ENCODE measurements around the gene CCBE1. TPM values are rescaled to one million over a fixed set of nuclear protein-coding genes. Genes with fewer than 3 reads are reported as not detected.
"Not testable (repeated sequence)": the region's sequence is repeated elsewhere in the genome, so short reads cannot be mapped to it uniquely, and the experiment has no call there.

CCBE1 gene
- total RNA-seq, 2 donors from 2014 or later: not detected

GRCh38 chr18:59686260-59686659, 11.0 kb downstream of the CCBE1 start:
- H3K4me3 Mint-ChIP-seq: no peak overlapping the region
- DNase-seq (ENCODE audit: low spot score): no peak
- H3K9me3 Mint-ChIP-seq: no peaks in the 10 kb centered on the region
- no peak for ATAC-seq
- no peaks in the 10 kb centered on the region for H3K27me3 Mint-ChIP-seq
- no peaks in the 10 kb centered on the region for H3K4me1 Mint-ChIP-seq (ENCODE audit: low read depth in 2 of 2)
- no peak overlapping the region for H3K27ac Mint-ChIP-seq
- no peaks in the 10 kb centered on the region for H3K36me3 Mint-ChIP-seq

DNA sequence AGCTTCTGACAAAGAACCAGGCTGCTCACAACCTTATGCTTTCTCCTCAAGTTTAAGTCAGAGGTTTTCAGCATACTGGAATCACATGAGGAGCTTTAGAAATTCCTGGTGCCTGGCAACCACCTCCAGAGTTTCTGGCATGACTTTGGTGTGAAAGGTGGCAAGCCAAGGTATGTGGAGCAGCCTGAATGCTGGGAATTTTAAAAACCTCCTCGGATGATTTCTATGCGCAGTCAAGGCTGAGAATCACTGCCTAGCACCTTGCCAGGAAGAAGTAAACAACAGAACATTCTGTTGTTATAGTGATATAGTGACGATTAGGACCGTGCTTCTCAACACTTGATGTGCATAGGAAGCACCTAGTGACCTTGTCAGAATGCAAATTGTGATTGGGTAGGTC, 11.7 kb downstream of the CCBE1 start:
- H3K27me3 Mint-ChIP-seq: no peaks in the 10 kb centered on the region
- H3K36me3 Mint-ChIP-seq: no peaks in the 10 kb centered on the region

DNA sequence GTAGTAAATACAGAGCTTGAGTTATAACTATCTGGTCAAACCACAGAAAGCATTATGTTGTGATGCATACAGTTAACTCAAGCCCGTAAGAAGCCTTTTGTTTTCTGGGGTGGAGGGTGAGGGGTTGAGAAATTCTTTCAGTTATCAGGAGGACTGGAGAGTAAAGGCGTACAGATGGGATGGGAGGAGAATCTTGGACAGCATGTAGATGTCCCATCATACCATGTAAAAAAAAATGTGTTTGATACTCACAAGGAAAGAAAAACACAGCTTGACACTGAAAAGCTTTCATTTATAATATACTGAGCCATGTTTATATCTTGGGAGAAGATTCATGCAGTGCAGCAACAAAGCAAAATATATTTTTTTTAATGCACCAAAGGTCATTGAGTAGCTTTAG, 12.4 kb downstream of the CCBE1 start:
- Mint-ChIP-seq H3K9me3 (no peaks in the 10 kb centered on the region), H3K4me3 (no peak overlapping the region), H3K4me1 (ENCODE audit: low read depth in 2 of 2) (no peaks in the 10 kb centered on the region), H3K27ac (no peak overlapping the region), H3K36me3 (no peaks in the 10 kb centered on the region), H3K27me3 (no peaks in the 10 kb centered on the region)
- ATAC-seq (no peak), DNase-seq (ENCODE audit: low spot score) (no peak)

More for the DNA sequence above, 11.7 kb downstream of the CCBE1 start:
- no peak for ATAC-seq
- DNase-seq (ENCODE audit: low spot score): no peak
- H3K4me1 Mint-ChIP-seq (ENCODE audit: low read depth in 2 of 2): no peaks in the 10 kb centered on the region
- no peaks in the 10 kb centered on the region for H3K9me3 Mint-ChIP-seq
- H3K27ac Mint-ChIP-seq: no peak overlapping the region
- H3K4me3 Mint-ChIP-seq: no peak overlapping the region

DNA sequence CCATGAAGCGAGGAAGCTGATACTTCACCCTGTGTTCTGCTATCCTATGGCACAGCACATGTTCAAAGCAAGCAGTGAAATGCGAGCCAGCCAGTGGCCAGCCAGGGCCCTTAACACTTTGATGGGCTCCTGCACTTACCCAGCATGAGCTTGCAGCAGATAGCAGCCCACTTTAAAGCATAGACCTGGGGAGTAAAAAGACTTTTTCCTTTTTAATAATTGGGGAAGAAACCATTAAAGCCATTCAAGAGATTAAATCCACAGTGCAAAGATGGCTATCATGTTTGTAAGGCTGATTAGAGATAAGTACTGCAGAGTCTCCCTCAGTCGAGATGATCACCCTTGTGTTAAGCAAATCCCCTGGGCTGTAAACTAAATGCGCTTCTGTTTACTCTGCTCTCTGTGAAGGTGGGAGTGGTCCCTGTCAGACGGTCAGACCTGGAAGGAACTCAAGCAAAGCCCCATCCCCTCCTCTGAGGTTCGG, 15.7 kb downstream of the CCBE1 start:
- Mint-ChIP-seq H3K4me1 (ENCODE audit: low read depth in 2 of 2) (no peaks in the 10 kb centered on the region), H3K4me3 (no peak overlapping the region), H3K27ac (no peak overlapping the region), H3K36me3 (no peaks in the 10 kb centered on the region), H3K27me3 (no peaks in the 10 kb centered on the region), H3K9me3 (no peaks in the 10 kb centered on the region)
- DNase-seq (ENCODE audit: low spot score): no peak
- no peak for ATAC-seq

DNA sequence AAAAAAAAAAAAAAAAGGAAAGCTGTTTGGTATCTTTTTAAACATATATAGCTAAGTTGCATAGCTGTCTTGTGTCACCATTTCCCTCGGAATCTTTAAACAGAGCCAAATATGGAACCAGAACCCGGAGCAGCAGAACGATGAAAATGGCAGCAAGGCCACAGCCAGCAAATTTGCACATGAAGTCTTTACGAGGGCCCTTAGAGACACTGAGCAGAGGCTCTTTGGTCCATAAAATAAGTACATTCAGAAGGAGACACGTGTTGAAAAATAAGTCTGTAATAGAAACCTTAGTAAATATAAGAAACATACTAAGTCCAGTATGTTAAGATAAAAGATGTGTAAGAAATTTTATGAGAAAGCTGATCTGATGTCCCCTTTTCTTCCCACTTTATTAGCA, 16.2 kb downstream of the CCBE1 start:
- no peak overlapping the region for H3K27ac Mint-ChIP-seq

DNA sequence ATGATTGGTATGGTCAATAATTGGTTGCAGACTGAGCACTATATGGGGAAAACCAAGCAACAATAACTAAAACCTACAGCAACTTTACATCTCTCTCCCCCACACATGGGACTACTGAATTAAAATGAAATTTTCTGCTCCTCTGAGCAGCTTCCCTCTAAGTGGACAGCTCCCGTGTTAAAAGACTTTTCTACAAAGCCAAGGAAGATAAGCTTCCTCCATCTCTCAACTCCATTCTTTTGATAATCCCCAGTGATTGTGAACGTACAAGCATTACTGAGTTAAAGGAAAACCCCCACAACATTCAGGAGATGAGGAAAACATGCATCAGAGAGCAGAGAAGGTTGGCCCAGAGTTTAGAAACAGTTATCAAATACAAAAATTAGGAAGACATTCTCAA, 21.9 kb downstream of the CCBE1 start:
- H3K27me3 Mint-ChIP-seq: peaks cover 0 to 2% of the 10 kb centered on the region in 2 donors
- H3K4me3 Mint-ChIP-seq: no peak overlapping the region
- DNase-seq (ENCODE audit: low spot score): no peak

More for the DNA sequence above, 16.2 kb downstream of the CCBE1 start:
- DNase-seq (ENCODE audit: low spot score) (no peak), ATAC-seq (no peak)
- Mint-ChIP-seq H3K9me3 (no peaks in the 10 kb centered on the region), H3K27me3 (no peaks in the 10 kb centered on the region), H3K4me3 (no peak overlapping the region), H3K36me3 (no peaks in the 10 kb centered on the region), H3K4me1 (ENCODE audit: low read depth in 2 of 2) (no peaks in the 10 kb centered on the region)

DNA sequence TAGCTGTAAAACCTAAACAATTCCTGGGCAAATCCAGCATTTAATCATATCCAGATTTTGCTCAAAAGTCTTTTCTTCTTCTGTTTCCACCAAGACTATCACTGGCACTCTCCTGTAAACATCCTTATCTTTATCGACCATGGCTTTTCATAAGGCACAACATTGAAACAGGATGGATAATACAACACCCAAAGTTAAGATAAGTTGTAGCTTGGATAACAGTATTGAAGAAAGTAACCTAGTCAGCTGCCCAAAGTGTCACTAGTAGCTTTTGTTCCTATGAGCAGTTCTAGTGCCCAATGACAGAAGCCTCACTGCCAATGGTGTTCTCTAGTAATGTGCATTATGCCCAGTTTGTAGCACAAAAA, 22.3 kb downstream of the CCBE1 start:
- H3K36me3 Mint-ChIP-seq: no peaks in the 10 kb centered on the region
- no peak overlapping the region for H3K4me3 Mint-ChIP-seq
- no peaks in the 10 kb centered on the region for H3K9me3 Mint-ChIP-seq
- no peaks in the 10 kb centered on the region for H3K4me1 Mint-ChIP-seq (ENCODE audit: low read depth in 2 of 2)
- DNase-seq (ENCODE audit: low spot score) (no peak), ATAC-seq (no peak)
- peaks cover 0 to 2% of the 10 kb centered on the region in 2 donors for H3K27me3 Mint-ChIP-seq
- no peak overlapping the region for H3K27ac Mint-ChIP-seq

More for the DNA sequence above, 21.9 kb downstream of the CCBE1 start:
- ATAC-seq: no peak
- Mint-ChIP-seq H3K9me3 (no peaks in the 10 kb centered on the region), H3K4me1 (ENCODE audit: low read depth in 2 of 2) (no peaks in the 10 kb centered on the region), H3K36me3 (no peaks in the 10 kb centered on the region), H3K27ac (no peak overlapping the region)

DNA sequence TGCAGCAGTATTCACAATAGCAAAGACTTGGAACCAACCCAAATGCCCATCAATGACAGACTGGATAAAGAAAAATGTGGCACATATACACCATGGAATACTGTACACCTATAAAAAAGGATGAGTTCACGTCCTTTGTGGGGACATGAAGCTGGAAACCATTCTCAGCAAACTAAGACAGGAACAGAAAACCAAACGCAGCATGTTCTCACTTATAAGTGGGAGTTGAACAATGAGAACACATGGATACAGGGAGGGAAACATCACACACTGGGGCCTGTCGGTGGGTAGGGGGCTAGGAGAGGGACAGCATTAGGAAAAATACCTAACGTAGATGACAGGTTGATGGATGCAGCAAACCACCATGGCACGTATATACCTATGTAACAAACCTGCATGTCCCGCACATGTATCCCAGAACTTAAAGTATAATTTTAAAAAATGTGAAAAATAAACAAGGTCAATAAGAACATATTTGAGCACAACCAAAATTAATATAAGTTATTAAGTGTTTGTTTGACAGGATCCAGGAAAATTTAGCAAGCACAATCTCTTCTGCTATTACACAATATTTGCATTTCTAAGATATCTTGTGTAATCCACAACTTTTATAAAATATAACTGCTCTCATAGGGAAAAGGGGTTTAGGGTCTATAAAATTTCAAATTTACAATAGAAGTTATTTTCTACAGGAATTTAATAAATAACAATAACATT, 22.9 kb downstream of the CCBE1 start:
- no peaks in the 10 kb centered on the region for H3K4me1 Mint-ChIP-seq (ENCODE audit: low read depth in 2 of 2)
- H3K4me3 Mint-ChIP-seq: no peak overlapping the region
- H3K36me3 Mint-ChIP-seq: no peaks in the 10 kb centered on the region
- H3K27me3 Mint-ChIP-seq: peaks cover 0 to 2% of the 10 kb centered on the region in 2 donors
- DNase-seq (ENCODE audit: low spot score) (no peak), ATAC-seq (no peak)
- H3K9me3 Mint-ChIP-seq: no peaks in the 10 kb centered on the region
- H3K27ac Mint-ChIP-seq: no peak overlapping the region

GRCh38 chr18:59672235-59672711, 24.9 kb downstream of the CCBE1 start:
- no peak overlapping the region for H3K27ac Mint-ChIP-seq
- peaks cover 0 to 2% of the 10 kb centered on the region in 2 donors for H3K27me3 Mint-ChIP-seq
- no peak for DNase-seq (ENCODE audit: low spot score)
- no peaks in the 10 kb centered on the region for H3K9me3 Mint-ChIP-seq
- H3K36me3 Mint-ChIP-seq: no peaks in the 10 kb centered on the region
- no peak for ATAC-seq
- no peak overlapping the region for H3K4me3 Mint-ChIP-seq
- H3K4me1 Mint-ChIP-seq (ENCODE audit: low read depth in 2 of 2): no peaks in the 10 kb centered on the region

GRCh38 chr18:59671551-59671950, 25.7 kb downstream of the CCBE1 start:
- Mint-ChIP-seq H3K9me3 (no peaks in the 10 kb centered on the region), H3K4me1 (ENCODE audit: low read depth in 2 of 2) (no peaks in the 10 kb centered on the region), H3K4me3 (no peak overlapping the region), H3K27ac (no peak overlapping the region), H3K36me3 (no peaks in the 10 kb centered on the region), H3K27me3 (peaks cover 0 to 2% of the 10 kb centered on the region in 2 donors)
- ATAC-seq: no peak
- no peak for DNase-seq (ENCODE audit: low spot score)

GRCh38 chr18:59669872-59670657, 27.2 kb downstream of the CCBE1 start:
- Mint-ChIP-seq H3K27me3 (peaks cover 0 to 2% of the 10 kb centered on the region in 2 donors), H3K9me3 (no peaks in the 10 kb centered on the region), H3K27ac (no peak overlapping the region), H3K4me1 (ENCODE audit: low read depth in 2 of 2) (no peaks in the 10 kb centered on the region), H3K4me3 (no peak overlapping the region), H3K36me3 (no peaks in the 10 kb centered on the region)
- ATAC-seq (no peak), DNase-seq (ENCODE audit: low spot score) (no peak)

DNA sequence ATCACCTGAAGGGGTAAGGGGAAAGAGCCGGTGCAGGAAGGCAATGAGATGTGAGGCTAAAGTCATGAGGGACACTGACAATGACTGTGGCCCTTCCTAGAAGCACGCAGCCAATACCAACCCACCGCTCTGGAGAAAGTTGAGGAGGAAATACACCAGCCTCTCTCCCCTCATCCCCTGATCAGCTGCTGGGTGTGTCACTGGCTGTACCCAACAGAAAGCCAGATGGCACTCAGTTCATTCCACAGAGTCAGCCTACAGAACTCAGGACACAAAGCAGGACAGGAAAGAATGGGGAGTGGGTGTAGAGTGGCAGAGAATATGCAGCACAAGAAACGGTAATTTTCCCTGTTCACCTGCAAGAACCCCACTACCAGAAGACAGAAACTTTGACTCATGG, 29.7 kb downstream of the CCBE1 start:
- H3K36me3 Mint-ChIP-seq: no peaks in the 10 kb centered on the region
- no peak overlapping the region for H3K27ac Mint-ChIP-seq
- peaks cover 0 to 5% of the 10 kb centered on the region in 2 donors for H3K27me3 Mint-ChIP-seq
- H3K4me3 Mint-ChIP-seq: no peak overlapping the region
- DNase-seq (ENCODE audit: low spot score) (no peak), ATAC-seq (no peak)
- H3K9me3 Mint-ChIP-seq: peaks cover 3% of the 10 kb centered on the region
- no peaks in the 10 kb centered on the region for H3K4me1 Mint-ChIP-seq (ENCODE audit: low read depth in 2 of 2)

GRCh38 chr18:59666007-59666402, 31.2 kb downstream of the CCBE1 start:
- not testable (repeated sequence) for H3K4me1 Mint-ChIP-seq (ENCODE audit: low read depth in 2 of 2); H3K4me3 Mint-ChIP-seq; H3K27me3 Mint-ChIP-seq; ATAC-seq; H3K9me3 Mint-ChIP-seq; DNase-seq (ENCODE audit: low spot score); H3K27ac Mint-ChIP-seq; H3K36me3 Mint-ChIP-seq
